Measurements from ENCODE around the gene HOXA3.

HOXA3 gene

DNA sequence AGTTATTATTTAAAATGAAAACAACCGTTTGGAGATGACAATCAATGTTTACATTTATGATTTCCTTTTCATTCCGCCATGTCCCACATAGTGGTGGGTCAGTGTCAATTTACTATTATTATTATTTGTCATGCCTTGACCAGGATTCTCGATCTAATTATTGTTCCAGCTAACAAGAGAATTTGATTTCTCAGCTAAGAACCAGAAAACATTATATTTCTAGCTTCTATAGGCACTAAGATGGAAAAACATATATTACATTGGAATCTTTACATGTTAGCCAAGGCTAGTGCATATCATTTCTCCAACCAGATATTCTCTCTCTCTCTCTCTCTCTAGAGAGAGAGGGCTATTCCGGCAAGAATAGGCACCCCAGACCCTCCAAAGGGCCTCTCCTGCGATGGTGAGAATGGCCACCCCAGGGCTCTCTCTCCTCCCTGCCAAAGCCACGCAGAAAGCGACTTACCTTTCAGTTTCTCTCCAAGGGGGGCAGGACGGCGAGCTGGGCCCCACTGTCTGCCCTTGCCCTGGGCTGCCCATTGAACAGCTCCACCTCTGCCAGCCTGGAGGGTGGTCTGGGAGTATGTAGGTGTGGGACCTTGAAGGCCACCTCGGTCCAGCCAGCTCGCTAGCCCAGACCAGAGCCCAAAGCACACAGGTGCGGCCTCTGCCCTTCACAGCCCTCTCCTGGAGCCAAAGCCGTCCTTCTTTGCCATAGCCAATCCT lies 2.4 kb downstream of the HOXA3 start:
- TF ChIP-seq, protein P1, sequence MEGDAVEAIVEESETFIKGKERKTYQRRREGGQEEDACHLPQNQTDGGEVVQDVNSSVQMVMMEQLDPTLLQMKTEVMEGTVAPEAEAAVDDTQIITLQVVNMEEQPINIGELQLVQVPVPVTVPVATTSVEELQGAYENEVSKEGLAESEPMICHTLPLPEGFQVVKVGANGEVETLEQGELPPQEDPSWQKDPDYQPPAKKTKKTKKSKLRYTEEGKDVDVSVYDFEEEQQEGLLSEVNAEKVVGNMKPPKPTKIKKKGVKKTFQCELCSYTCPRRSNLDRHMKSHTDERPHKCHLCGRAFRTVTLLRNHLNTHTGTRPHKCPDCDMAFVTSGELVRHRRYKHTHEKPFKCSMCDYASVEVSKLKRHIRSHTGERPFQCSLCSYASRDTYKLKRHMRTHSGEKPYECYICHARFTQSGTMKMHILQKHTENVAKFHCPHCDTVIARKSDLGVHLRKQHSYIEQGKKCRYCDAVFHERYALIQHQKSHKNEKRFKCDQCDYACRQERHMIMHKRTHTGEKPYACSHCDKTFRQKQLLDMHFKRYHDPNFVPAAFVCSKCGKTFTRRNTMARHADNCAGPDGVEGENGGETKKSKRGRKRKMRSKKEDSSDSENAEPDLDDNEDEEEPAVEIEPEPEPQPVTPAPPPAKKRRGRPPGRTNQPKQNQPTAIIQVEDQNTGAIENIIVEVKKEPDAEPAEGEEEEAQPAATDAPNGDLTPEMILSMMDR (IDR thresholded peaks at IDR 0.05; ENCODE audit: borderline replicate concordance, insufficient read depth, low read depth, low read length), result no peak

DNA sequence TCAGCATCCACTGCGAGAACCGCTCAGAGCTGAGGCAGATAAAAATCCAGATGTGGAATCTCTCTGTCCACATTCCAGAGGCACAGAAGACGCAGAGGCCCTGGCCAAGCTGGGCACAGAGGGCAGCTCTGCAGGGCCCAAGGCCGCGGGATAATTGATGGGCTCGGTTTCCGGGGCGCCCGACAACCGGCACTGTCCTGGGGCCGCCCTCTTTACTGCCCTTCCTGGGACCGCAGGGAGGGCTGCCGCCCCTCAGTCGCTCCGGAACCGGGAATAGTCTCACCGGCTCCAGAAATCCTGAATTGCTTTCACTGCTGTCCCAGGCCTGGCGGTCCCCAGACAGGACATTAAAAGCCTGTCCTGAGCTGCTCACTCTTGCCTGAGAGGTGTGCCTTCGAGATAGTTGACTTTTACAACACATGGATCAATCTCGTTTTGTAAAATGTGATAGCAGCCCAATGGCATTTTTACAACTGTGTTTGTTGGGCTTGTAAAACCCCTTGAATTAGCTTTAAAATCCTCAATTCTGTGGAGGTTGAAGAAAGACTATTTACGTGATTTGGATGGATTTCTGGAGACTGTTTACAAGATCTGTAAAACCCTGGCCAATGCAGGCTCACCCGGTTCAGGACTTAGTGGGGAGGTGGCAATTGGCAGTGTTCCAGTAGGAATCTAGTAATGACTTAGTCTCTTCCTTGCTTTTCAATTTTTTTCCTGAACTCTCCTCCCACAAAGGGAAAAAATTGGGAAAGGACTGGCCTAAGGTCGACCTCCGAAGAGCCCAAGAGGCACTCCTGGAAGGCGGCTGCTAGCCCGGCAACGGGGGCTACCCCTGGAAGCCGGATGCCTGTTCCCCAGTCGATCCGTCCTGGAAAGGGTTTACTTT lies 3.4 kb downstream of the HOXA3 start:
- no peak overlapping the region for H3K4me3 ChIP-seq (ENCODE audit: low read depth, low read length)
- TF ChIP-seq, protein P1 (IDR thresholded peaks at IDR 0.05; ENCODE audit: borderline replicate concordance, insufficient read depth, low read depth, low read length), result no peak

More for the DNA sequence above, 2.4 kb downstream of the HOXA3 start:
- no peak overlapping the region for H3K4me3 ChIP-seq (ENCODE audit: low read depth, low read length)

DNA sequence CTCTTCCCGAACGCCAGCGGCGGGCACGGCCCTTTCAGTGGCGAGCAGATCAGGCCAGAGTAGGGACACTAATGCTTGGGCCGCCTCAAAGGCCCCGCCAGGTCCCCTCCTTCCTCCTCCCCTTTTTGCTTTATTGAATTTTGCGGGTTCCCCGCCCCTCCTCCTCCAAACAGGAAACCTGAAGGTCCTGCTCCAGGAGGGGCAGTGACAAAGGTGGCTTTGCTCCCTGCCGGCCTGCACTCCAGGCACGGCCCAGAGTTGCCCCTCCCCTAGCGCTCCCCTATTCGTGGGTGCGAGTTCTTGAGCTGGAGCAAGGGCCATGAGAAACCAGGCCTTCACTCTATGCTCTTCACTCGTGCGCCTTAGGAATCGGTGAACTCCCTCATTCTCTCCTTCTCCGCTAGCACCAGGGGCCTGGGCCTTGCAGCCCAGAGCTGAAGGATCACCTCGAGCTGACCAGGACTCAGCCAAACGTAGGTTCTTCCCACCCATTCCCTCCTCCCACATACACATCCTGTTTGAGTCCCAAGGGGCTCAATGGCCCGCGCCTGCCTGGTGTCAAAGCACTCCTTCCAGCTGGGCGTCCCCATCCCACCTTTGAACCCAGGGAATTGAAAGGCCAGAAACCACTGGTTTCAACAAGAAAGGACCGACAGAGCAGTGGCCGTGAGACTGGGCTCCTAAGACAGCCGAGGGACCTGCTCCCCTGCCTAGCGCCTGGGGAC lies 4.2 kb downstream of the HOXA3 start:
- no peak overlapping the region for H3K4me3 ChIP-seq (ENCODE audit: low read depth, low read length)
- TF ChIP-seq, protein P1 (IDR thresholded peaks at IDR 0.05; ENCODE audit: borderline replicate concordance, insufficient read depth, low read depth, low read length), result no peak

DNA sequence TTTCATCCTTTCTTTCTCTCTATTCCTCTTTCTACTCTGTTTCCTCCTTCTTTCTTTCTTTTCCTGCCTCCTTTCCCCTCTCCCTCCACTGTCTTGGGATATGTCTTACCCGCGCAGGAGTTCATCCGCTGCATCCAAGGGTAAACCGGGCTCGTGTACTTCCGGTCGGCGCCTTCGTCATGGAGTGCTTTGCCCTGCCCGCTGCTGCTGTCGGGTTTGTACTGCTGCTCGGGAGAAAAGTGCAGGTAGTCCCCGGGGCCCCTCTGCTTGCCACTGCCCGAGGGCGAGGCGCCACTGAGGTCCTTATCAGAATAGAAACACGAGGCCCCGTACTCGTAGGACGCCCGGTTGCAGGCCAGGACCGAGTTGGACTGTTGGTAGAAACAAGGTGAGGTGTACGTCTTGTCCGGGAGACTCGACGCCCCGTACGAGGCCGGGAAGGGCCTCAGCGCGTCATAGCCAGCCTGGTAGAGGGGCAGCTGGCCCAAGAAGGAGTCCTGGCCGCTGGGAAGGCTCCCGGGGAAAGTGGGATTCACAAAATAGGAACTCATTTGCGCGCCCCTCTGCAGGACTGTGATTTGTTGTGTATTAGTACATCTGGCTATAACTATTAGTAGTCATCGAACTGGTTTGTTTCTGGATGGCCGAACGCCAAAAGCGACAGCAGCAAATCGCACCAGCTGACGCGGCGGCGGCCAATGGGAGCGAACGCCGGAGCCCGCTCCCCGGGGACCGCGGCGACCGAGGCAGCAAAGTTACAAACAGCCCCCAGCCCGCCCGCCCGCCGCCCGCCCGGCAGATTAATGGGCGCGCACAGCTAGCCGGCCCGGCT lies 5.0 kb downstream of the HOXA3 start, which contains the start of gene HOXA6:
Gene HOXA6 (minus strand): TSS at position 576 of the 832 bp plus-strand sequence. CDS start 25 bp downstream, at position 551.
- H3K4me3 ChIP-seq (ENCODE audit: low read depth, low read length), result no peak within 1 kb of the TSS
- TF ChIP-seq, protein P1 (IDR thresholded peaks at IDR 0.05; ENCODE audit: borderline replicate concordance, insufficient read depth, low read depth, low read length), result no peak

DNA sequence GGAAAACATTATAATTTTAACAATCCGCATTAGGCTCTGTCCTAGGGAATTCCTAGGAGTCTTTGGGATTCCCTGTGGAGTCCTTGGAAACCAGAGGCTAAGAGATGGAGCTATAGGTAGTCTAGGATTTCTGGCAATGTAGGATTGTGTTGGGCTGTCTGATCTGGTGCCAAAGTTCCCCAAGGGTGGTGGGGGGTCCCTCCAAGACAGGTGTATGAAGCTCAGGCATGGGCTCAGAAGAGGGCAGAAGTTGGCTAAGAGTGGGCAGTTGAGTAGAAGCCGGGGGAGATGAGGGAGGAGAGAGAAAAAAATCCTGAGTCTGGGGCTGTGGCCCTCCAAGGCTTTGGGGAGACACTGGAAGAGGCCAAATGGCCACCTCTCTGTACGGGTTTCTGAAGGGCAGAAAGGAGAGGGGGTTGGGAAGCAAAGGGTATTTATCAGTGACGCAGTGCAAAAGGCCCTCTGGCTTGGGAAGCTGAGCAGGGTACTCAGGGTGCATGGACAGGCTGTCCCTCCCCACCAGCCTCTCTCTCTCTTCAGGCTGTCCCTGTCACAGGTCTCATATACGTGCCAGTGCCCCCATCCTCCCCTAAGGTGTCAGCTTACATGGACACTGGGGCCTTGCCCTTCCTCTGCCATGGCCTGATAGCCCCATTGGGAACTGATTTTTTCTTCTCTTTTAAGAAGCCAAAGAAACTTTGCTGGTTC lies 5.7 kb downstream of the HOXA3 start:
- no peak overlapping the region for H3K4me3 ChIP-seq (ENCODE audit: low read depth, low read length)
- TF ChIP-seq, protein P1 (IDR thresholded peaks at IDR 0.05; ENCODE audit: borderline replicate concordance, insufficient read depth, low read depth, low read length), result no peak

All from GM12875 (cell line).